Non-pigmented ciliary epithelial cell (primary cell): ENCODE results near the gene CDH18.
"Not testable (repeated sequence)": the region's sequence is repeated elsewhere in the genome, so short reads cannot be mapped to it uniquely, and the experiment has no call there.

Experiments
- DNase-seq: peaks from one replicate; pipeline ENCODE4 v3.0.0-alpha.2; 2010; ENCODE audit warnings: low read depth

CDH18 gene

GRCh38 chr5:19859020-19859419 lies 129.0 kb downstream of the CDH18 start:
- DNase-seq, result no peak

GRCh38 chr5:19855931-19856330 lies 132.1 kb downstream of the CDH18 start:
- no peak for DNase-seq

GRCh38 chr5:19855453-19855852 lies 132.5 kb downstream of the CDH18 start:
- no peak for DNase-seq

GRCh38 chr5:19855031-19855430 lies 133.0 kb downstream of the CDH18 start:
- no peak for DNase-seq

GRCh38 chr5:19853616-19854240 lies 134.3 kb downstream of the CDH18 start:
- no peak for DNase-seq

GRCh38 chr5:19837536-19838174 lies 150.3 kb downstream of the CDH18 start:
- DNase-seq, result no peak

GRCh38 chr5:19835442-19835841 lies 152.6 kb downstream of the CDH18 start:
- no peak for DNase-seq

- DNase-seq, result not testable (repeated sequence)
These were observed 175.3 kb downstream of the CDH18 start for GRCh38 chr5:19812720-19813119.

- no peak for DNase-seq
These were observed 181.2 kb downstream of the CDH18 start for GRCh38 chr5:19806756-19807155.

- DNase-seq, result no peak
These were observed 185.3 kb downstream of the CDH18 start for GRCh38 chr5:19802686-19803085.

- DNase-seq, result peak; percentile 23
These were observed 192.8 kb downstream of the CDH18 start for GRCh38 chr5:19795218-19795617.

GRCh38 chr5:19790829-19791466 lies 197.1 kb downstream of the CDH18 start:
- no peak for DNase-seq

GRCh38 chr5:19782566-19782965 lies 205.4 kb downstream of the CDH18 start:
- DNase-seq, result no peak

- DNase-seq, result no peak
These were observed 210.6 kb downstream of the CDH18 start for GRCh38 chr5:19777363-19777762.

GRCh38 chr5:19776886-19777285 lies 211.1 kb downstream of the CDH18 start:
- DNase-seq, result not testable (repeated sequence)

- DNase-seq, result peak; percentile 19
These were observed 216.7 kb downstream of the CDH18 start for GRCh38 chr5:19771174-19771835.

- no peak for DNase-seq
These were observed 217.6 kb downstream of the CDH18 start for GRCh38 chr5:19770396-19770795.

GRCh38 chr5:19767987-19768386 lies 220.0 kb downstream of the CDH18 start:
- DNase-seq, result no peak

- no peak for DNase-seq
These were observed 234.4 kb downstream of the CDH18 start for GRCh38 chr5:19753579-19753978.

- DNase-seq, result no peak
These were observed 236.7 kb downstream of the CDH18 start for GRCh38 chr5:19751326-19751725.

GRCh38 chr5:19745247-19745646 lies 242.8 kb downstream of the CDH18 start:
- DNase-seq, result no peak

GRCh38 chr5:19739671-19740070 lies 248.3 kb downstream of the CDH18 start:
- no peak for DNase-seq

- DNase-seq, result no peak
These were observed 253.2 kb downstream of the CDH18 start for GRCh38 chr5:19734776-19735175.
